BLaER1 (cell line): ENCODE data around the gene CCL4L2.
"Not testable (repeated sequence)": the region's sequence is repeated elsewhere in the genome, so short reads cannot be mapped to it uniquely, and the experiment has no call there.

ENCODE experiments used
- H3K27ac ChIP-seq: shearing (Covaris generic); formaldehyde crosslinking; 2 replicates; pipeline ENCODE4 v1.8.1; 2022
- H3K27me3 ChIP-seq: shearing (Covaris generic); formaldehyde crosslinking; 2 replicates; pipeline ENCODE4 v1.8.1; 2022
- H3K36me3 ChIP-seq: shearing (Covaris generic); formaldehyde crosslinking; 2 replicates; pipeline ENCODE4 v1.8.1; 2022
- H3K4me1 ChIP-seq: shearing (Covaris generic); formaldehyde crosslinking; 2 replicates; pipeline ENCODE4 v1.8.1; 2022
- H3K4me2 ChIP-seq: shearing (Covaris generic); formaldehyde crosslinking; 2 replicates; pipeline ENCODE4 v1.8.1; 2022
- H3K4me3 ChIP-seq: shearing (Covaris generic); formaldehyde crosslinking; 2 replicates; pipeline ENCODE4 v1.8.1; 2022
- H3K9ac ChIP-seq: shearing (Covaris generic); formaldehyde crosslinking; 2 replicates; pipeline ENCODE4 v1.8.1; 2022
- H3K9me3 ChIP-seq: shearing (Covaris generic); formaldehyde crosslinking; 2 replicates; pipeline ENCODE4 v1.8.1; 2022
- H4K20me1 ChIP-seq: shearing (Covaris generic); formaldehyde crosslinking; 2 replicates; pipeline ENCODE4 v1.8.1; 2022
- Cebpa-rat ChIP-seq: shearing (Covaris generic); IDR thresholded peaks from 2 replicates; pipeline ENCODE4 v1.8.1; 2022

CCL4L2 gene

GRCh38 chr17:36188891-36189306 lies 22.0 kb upstream of the CCL4L2 start:
- Histone ChIP-seq H3K9ac (no peak overlapping the region), H3K4me3 (no peak overlapping the region), H3K27ac (peak overlapping the region; percentile 55; the same call in 1 of the 2 replicates), H4K20me1 (no peaks in the 10 kb centered on the region), H3K36me3 (no peaks in the 10 kb centered on the region), H3K9me3 (no peaks in the 10 kb centered on the region), H3K4me1 (peaks cover 54% of the 10 kb centered on the region), H3K27me3 (peaks cover 4% of the 10 kb centered on the region; the same call in 1 of the 2 replicates), H3K4me2 (peak overlapping the region; percentile 63)
- no peak for TF ChIP-seq Cebpa-rat

GRCh38 chr17:36189993-36190392 lies 20.9 kb upstream of the CCL4L2 start:
- not testable (repeated sequence) for H3K27me3 ChIP-seq, H3K27ac ChIP-seq, H4K20me1 ChIP-seq, H3K9me3 ChIP-seq, H3K9ac ChIP-seq, H3K4me3 ChIP-seq, H3K36me3 ChIP-seq
- Histone ChIP-seq H3K4me2 (0 out of 2 replicates have a peak overlapping the region, but pooled peaks have one; percentile 17), H3K4me1 (peaks cover 54% of the 10 kb centered on the region)

GRCh38 chr17:36190549-36191330 lies 20.1 kb upstream of the CCL4L2 start:
- not testable (repeated sequence) for H3K27me3 ChIP-seq, H3K9ac ChIP-seq, H4K20me1 ChIP-seq, H3K36me3 ChIP-seq, H3K9me3 ChIP-seq, H3K4me3 ChIP-seq, H3K27ac ChIP-seq
- Histone ChIP-seq H3K4me2 (peak overlapping the region; percentile 17; the same call in 1 of the 2 replicates), H3K4me1 (peaks cover 62% of the 10 kb centered on the region)

GRCh38 chr17:36193216-36193775 lies 17.6 kb upstream of the CCL4L2 start:
- no peak overlapping the region for H3K27ac ChIP-seq

GRCh38 chr17:36194147-36194831 lies 16.6 kb upstream of the CCL4L2 start:
- H3K4me2 ChIP-seq, H3K27ac ChIP-seq, H3K27me3 ChIP-seq, H3K9me3 ChIP-seq, H3K36me3 ChIP-seq, H3K9ac ChIP-seq, H4K20me1 ChIP-seq, H3K4me3 ChIP-seq: not testable (repeated sequence)
- H3K4me1 ChIP-seq, result peaks cover 76% of the 10 kb centered on the region

More at GRCh38 chr17:36193216-36193775, 17.6 kb upstream of the CCL4L2 start:
- H3K27me3 ChIP-seq, result no peaks in the 10 kb centered on the region
- no peak for TF ChIP-seq Cebpa-rat
- H3K4me2 ChIP-seq, result no peak overlapping the region
- peaks cover 73% of the 10 kb centered on the region for H3K4me1 ChIP-seq
- no peaks in the 10 kb centered on the region for H3K9me3 ChIP-seq
- no peak overlapping the region for H3K9ac ChIP-seq
- H4K20me1 ChIP-seq, result no peaks in the 10 kb centered on the region
- H3K4me3 ChIP-seq, result no peak overlapping the region
- H3K36me3 ChIP-seq, result no peaks in the 10 kb centered on the region

GRCh38 chr17:36194832-36195433 lies 15.9 kb upstream of the CCL4L2 start:
- peak overlapping the region; percentile 82 for H3K4me2 ChIP-seq
- not testable (repeated sequence) for H3K9ac ChIP-seq, H4K20me1 ChIP-seq, H3K27me3 ChIP-seq, H3K4me3 ChIP-seq, H3K9me3 ChIP-seq, H3K36me3 ChIP-seq
- peaks cover 76% of the 10 kb centered on the region for H3K4me1 ChIP-seq
- H3K27ac ChIP-seq, result peak overlapping the region; percentile 59

GRCh38 chr17:36195434-36196130 lies 15.3 kb upstream of the CCL4L2 start:
- H3K4me3 ChIP-seq, result no peak overlapping the region
- no peaks in the 10 kb centered on the region for H3K27me3 ChIP-seq
- peak overlapping the region; percentile 59 for H3K27ac ChIP-seq
- H4K20me1 ChIP-seq, result no peaks in the 10 kb centered on the region
- no peaks in the 10 kb centered on the region for H3K9me3 ChIP-seq
- H3K9ac ChIP-seq, result 0 out of 2 replicates have a peak overlapping the region, but pooled peaks have one; percentile 19
- no peak for TF ChIP-seq Cebpa-rat
- peak overlapping the region; percentile 82 for H3K4me2 ChIP-seq
- H3K36me3 ChIP-seq, result no peaks in the 10 kb centered on the region
- peaks cover 69% of the 10 kb centered on the region for H3K4me1 ChIP-seq

- no peaks in the 10 kb centered on the region for H3K9me3 ChIP-seq
- H3K27ac ChIP-seq, result peak overlapping the region; percentile 59; the same call in 1 of the 2 replicates
- H3K27me3 ChIP-seq, result no peaks in the 10 kb centered on the region
- H3K4me2 ChIP-seq, result peak overlapping the region; percentile 82
- peaks cover 67% of the 10 kb centered on the region for H3K4me1 ChIP-seq
- H3K9ac ChIP-seq, result 0 out of 2 replicates have a peak overlapping the region, but pooled peaks have one; percentile 19
- no peak for TF ChIP-seq Cebpa-rat
- H3K4me3 ChIP-seq, result no peak overlapping the region
- no peaks in the 10 kb centered on the region for H3K36me3 ChIP-seq
- no peaks in the 10 kb centered on the region for H4K20me1 ChIP-seq
Measured at GRCh38 chr17:36196131-36196486, 14.8 kb upstream of the CCL4L2 start.

- H3K9ac ChIP-seq, result peak overlapping the region; percentile 26; the same call in 1 of the 2 replicates
- no peaks in the 10 kb centered on the region for H3K9me3 ChIP-seq
- TF ChIP-seq Cebpa-rat, result no peak
- no peak overlapping the region; the same call in 1 of the 2 replicates for H3K27ac ChIP-seq
- no peaks in the 10 kb centered on the region for H4K20me1 ChIP-seq
- no peaks in the 10 kb centered on the region for H3K36me3 ChIP-seq
- H3K4me2 ChIP-seq, result peak overlapping the region; percentile 82
- no peaks in the 10 kb centered on the region for H3K27me3 ChIP-seq
- H3K4me3 ChIP-seq, result no peak overlapping the region
- peaks cover 68% of the 10 kb centered on the region for H3K4me1 ChIP-seq
Measured at GRCh38 chr17:36197387-36197703, 13.5 kb upstream of the CCL4L2 start.
